PC-9 (cell line): Measurements from ENCODE around the gene SEBOX. TPM values are rescaled to one million over a fixed set of nuclear protein-coding genes. Genes with fewer than 3 reads are reported as not detected.

Source experiments
- BruUV-seq: library from RNA; stranded (reverse); fragments of 400-500 nt; replicated peaks from 2 replicates; lab custom pipeline; 2021; lab: Mats Ljungman, UMichigan
- CTCF ChIA-PET: fragments of 300-600 bp; sonication (Branson Sonifier 250); formaldehyde crosslinking; loops from one replicate; lab custom pipeline; 2022; ENCODE audit warnings: antibody characterized with exemption; lab: Charles Lee
- POLR2A ChIA-PET: fragments of 300-600 bp; sonication (Branson Sonifier 250); formaldehyde crosslinking; loops from one replicate; lab custom pipeline; 2022; ENCODE audit warnings: antibody characterized with exemption; ENCODE audit not compliant: unreplicated experiment; lab: Charles Lee
- DNase-seq, 2 experiments: peaks; one replicate each; pipeline versions ENCODE4 v3.0.0 to v3.0.0-alpha.2; 2015 to 2022; ENCODE audit warnings: mixed read lengths in 1 of 2
- H2AFZ ChIP-seq: fragments of 200-600 bp; sonication (generic); 2 replicates; pipeline ENCODE4 v1.8.1; 2017; ENCODE audit warnings: antibody characterized with exemption
- H3F3A ChIP-seq: fragments of 200-600 bp; sonication (generic); 2 replicates; pipeline ENCODE4 v1.8.1; 2017; ENCODE audit warnings: antibody characterized with exemption, mild to moderate bottlenecking, low read depth; ENCODE audit not compliant: insufficient read depth
- H3K27ac ChIP-seq: fragments of 200-600 bp; sonication (generic); 2 replicates; pipeline ENCODE4 v1.6.1; 2016; ENCODE audit warnings: mixed run types
- H3K27me3 ChIP-seq: fragments of 200-600 bp; sonication (generic); 2 replicates; pipeline ENCODE4 v1.6.1; 2016; ENCODE audit warnings: low read depth, mixed run types; ENCODE audit not compliant: insufficient read depth
- H3K36me3 ChIP-seq: fragments of 200-600 bp; sonication (generic); 2 replicates; pipeline ENCODE4 v1.6.1; 2016; ENCODE audit warnings: low read depth, mixed run types
- H3K4me1 ChIP-seq: fragments of 200-600 bp; sonication (generic); replicated peaks from 2 replicates; pipeline ENCODE4 v1.6.1; 2016; ENCODE audit warnings: mixed run types; ENCODE audit not compliant: insufficient read depth
- H3K4me2 ChIP-seq: fragments of 200-600 bp; sonication (generic); 2 replicates; pipeline ENCODE4 v1.6.1; 2017; ENCODE audit warnings: mixed run types
- H3K4me3 ChIP-seq: fragments of 200-600 bp; sonication (generic); 2 replicates; pipeline ENCODE4 v1.6.1; 2016; ENCODE audit warnings: mixed run types
- H3K79me2 ChIP-seq: fragments of 200-600 bp; sonication (generic); 2 replicates; pipeline ENCODE4 v1.6.1; 2017; ENCODE audit warnings: low read depth, mixed run types
- H3K9me2 ChIP-seq: fragments of 200-600 bp; sonication (generic); 2 replicates; pipeline ENCODE4 v1.8.1; 2017; ENCODE audit warnings: mild to moderate bottlenecking; ENCODE audit not compliant: insufficient read depth
- H3K9me3 ChIP-seq: fragments of 200-600 bp; sonication (generic); 2 replicates; pipeline ENCODE4 v1.8.1; 2016; ENCODE audit warnings: low read depth; ENCODE audit not compliant: insufficient read depth
- H4K20me1 ChIP-seq: fragments of 200-600 bp; sonication (generic); 2 replicates; pipeline ENCODE4 v1.8.1; 2017; ENCODE audit not compliant: insufficient read depth
- EZH2 ChIP-seq: fragments of 200-600 bp; sonication (generic); IDR thresholded peaks from 2 replicates; pipeline ENCODE4 v1.8.0; 2017; ENCODE audit warnings: antibody characterized with exemption, low read depth
- intact Hi-C: fragments of 100-400 bp; cut with micrococcal nuclease; formaldehyde crosslinking; loops from one replicate; pipeline ENCODE4 v1.10.0; 2022; ENCODE audit not compliant: unreplicated experiment
- total RNA-seq: library from RNA; stranded (reverse); gene quantifications from 2 replicates; pipeline ENCODE4 v1.2.3, GENCODE V29; 2021
- TF ChIP-seq, protein P1 (sequence below): fragments of 200-600 bp; sonication (generic); conservative IDR thresholded peaks from 2 replicates; pipeline ENCODE4 v1.6.1; 2017; ENCODE audit warnings: mixed run types, antibody characterized with exemption, mild to moderate bottlenecking, moderate library complexity

SEBOX gene
- total RNA-seq, 1 experiment from 2014 or later: not detected

- intact Hi-C loops: loop anchor here (5.0 kb wide), 4 partner anchors 58 to 293 kb away; partner anchors contain the start of genes NLK and SLC46A1
Observed at GRCh38 chr17:28335201-28335958, 29.6 kb downstream of the SEBOX start, which contains the start of the genes IFT20 and TNFAIP1. IFT20 (minus strand) TSS chr17:28335472; CDS start chr17:28331985, 3,487 bp downstream. TNFAIP1 (plus strand) TSS chr17:28335761; CDS start chr17:28339522, 3,761 bp downstream.

GRCh38 chr17:28334666-28335200 lies 30.3 kb downstream of the SEBOX start:
- TF ChIP-seq, protein P1, sequence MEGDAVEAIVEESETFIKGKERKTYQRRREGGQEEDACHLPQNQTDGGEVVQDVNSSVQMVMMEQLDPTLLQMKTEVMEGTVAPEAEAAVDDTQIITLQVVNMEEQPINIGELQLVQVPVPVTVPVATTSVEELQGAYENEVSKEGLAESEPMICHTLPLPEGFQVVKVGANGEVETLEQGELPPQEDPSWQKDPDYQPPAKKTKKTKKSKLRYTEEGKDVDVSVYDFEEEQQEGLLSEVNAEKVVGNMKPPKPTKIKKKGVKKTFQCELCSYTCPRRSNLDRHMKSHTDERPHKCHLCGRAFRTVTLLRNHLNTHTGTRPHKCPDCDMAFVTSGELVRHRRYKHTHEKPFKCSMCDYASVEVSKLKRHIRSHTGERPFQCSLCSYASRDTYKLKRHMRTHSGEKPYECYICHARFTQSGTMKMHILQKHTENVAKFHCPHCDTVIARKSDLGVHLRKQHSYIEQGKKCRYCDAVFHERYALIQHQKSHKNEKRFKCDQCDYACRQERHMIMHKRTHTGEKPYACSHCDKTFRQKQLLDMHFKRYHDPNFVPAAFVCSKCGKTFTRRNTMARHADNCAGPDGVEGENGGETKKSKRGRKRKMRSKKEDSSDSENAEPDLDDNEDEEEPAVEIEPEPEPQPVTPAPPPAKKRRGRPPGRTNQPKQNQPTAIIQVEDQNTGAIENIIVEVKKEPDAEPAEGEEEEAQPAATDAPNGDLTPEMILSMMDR: no peak
- no peak for TF ChIP-seq EZH2
- Histone ChIP-seq H2AFZ (peak overlapping the region; percentile 92), H3F3A (peaks cover 12% of the 10 kb centered on the region; the same call in 1 of the 2 replicates), H3K79me2 (peaks cover 45% of the 10 kb centered on the region), H3K4me3 (peak overlapping the region; percentile 87), H3K27ac (no peak overlapping the region), H3K27me3 (no peaks in the 10 kb centered on the region), H4K20me1 (peaks cover 16% of the 10 kb centered on the region), H3K9me2 (no peaks in the 10 kb centered on the region), H3K4me1 (peaks cover 22% of the 10 kb centered on the region), H3K36me3 (0 out of 2 replicates have a peak, but pooled peaks cover 4% of the 10 kb centered on the region), H3K9me3 (no peaks in the 10 kb centered on the region), H3K4me2 (peak overlapping the region; percentile 100)
- POLR2A ChIA-PET: interaction anchor here (0.6 to 2.2 kb wide), 8 partner anchors 9 to 74 kb away, joined by 4 to 42 read pairs (median 8); partner anchors contain the start of gene POLDIP2
- intact Hi-C loops: loop anchor here (5.0 kb wide), 4 partner anchors 57 to 292 kb away; partner anchors contain the start of genes NLK and SLC46A1
- DNase-seq: no peak
- no TSS peak for BruUV-seq
- CTCF ChIA-PET: no interaction called here

More at GRCh38 chr17:28335201-28335958, 29.6 kb downstream of the SEBOX start, which contains the start of the genes IFT20 and TNFAIP1:
- no TSS peak for BruUV-seq
- Histone ChIP-seq H2AFZ (peak within 1 kb of the TSS; percentile 92), H4K20me1 (peaks cover 16% of the 10 kb centered on the region), H3K4me2 (peak within 1 kb of the TSS; percentile 100), H3K9me3 (no peaks in the 10 kb centered on the region), H3K4me1 (peaks cover 22% of the 10 kb centered on the region), H3K27ac (peak within 1 kb of the TSS; percentile 76), H3F3A (peaks cover 12% of the 10 kb centered on the region; the same call in 1 of the 2 replicates), H3K27me3 (no peaks in the 10 kb centered on the region), H3K36me3 (0 out of 2 replicates have a peak, but pooled peaks cover 4% of the 10 kb centered on the region), H3K79me2 (peaks cover 45% of the 10 kb centered on the region), H3K4me3 (peak within 1 kb of the TSS; percentile 87), H3K9me2 (no peaks in the 10 kb centered on the region)
- CTCF ChIA-PET: interaction anchor here (0.5 to 1.3 kb wide), 5 partner anchors 12 to 530 kb away, joined by 3 to 7 read pairs (median 6); no protein-coding TSS in a partner anchor
- TF ChIP-seq, protein P1: no peak
- TF ChIP-seq EZH2: no peak
- peak; percentile 99 for DNase-seq
- POLR2A ChIA-PET: interaction anchor here (0.5 to 2.2 kb wide), 14 partner anchors 9 to 242 kb away, joined by 3 to 42 read pairs (median 6); partner anchors contain the start of genes ALDOC and POLDIP2

DNA sequence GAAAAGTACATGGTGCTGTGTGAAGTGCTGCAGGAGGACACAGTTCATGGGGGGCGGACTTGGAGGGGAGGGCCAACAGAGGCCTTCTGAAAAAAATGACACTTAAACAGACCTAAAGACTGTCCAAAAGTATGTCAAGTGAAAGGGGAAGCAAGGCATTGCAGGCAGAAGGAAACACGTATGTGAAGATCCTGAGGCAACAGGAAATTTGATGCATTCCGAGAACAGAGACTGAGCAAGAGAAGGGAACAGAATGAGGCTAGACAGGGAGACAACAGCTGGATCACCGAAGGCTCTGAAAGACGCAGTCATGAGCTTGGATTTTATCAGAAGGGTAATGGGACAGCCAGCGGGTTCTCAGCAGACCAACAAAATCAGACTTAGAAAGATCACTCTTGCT lies 30.8 kb downstream of the SEBOX start:
- no peak overlapping the region for H3K27ac ChIP-seq
- BruUV-seq: TSS peak; percentile 16
- DNase-seq: no peak
- ChIA-PET POLR2A (interaction anchor here (0.7 kb wide), 1 partner anchor 8 kb away, joined by 4 read pairs; no protein-coding TSS in a partner anchor), CTCF (no interaction called here)
- TF ChIP-seq EZH2: no peak
- TF ChIP-seq, protein P1: no peak
- no peak overlapping the region for H2AFZ ChIP-seq
- peaks cover 16% of the 10 kb centered on the region for H4K20me1 ChIP-seq
- H3K36me3 ChIP-seq: 0 out of 2 replicates have a peak, but pooled peaks cover 7% of the 10 kb centered on the region
- peak overlapping the region; percentile 87 for H3K4me3 ChIP-seq
- H3K9me3 ChIP-seq: no peaks in the 10 kb centered on the region
- intact Hi-C loops: no loop called here
- no peaks in the 10 kb centered on the region for H3K9me2 ChIP-seq
- no peaks in the 10 kb centered on the region for H3K27me3 ChIP-seq
- H3K79me2 ChIP-seq: peaks cover 45% of the 10 kb centered on the region
- peaks cover 22% of the 10 kb centered on the region for H3K4me1 ChIP-seq
- H3K4me2 ChIP-seq: peak overlapping the region; percentile 100
- H3F3A ChIP-seq: peaks cover 12% of the 10 kb centered on the region; the same call in 1 of the 2 replicates
